Measurements from ENCODE around the gene TOP2A.

TOP2A gene

GRCh38 chr17:40447806-40448205 is 30.1 kb upstream of the TOP2A start:
- Mint-ChIP-seq H3K27me3 (no peaks in the 10 kb centered on the region), H3K36me3 (ENCODE audit: insufficient read depth) (peaks cover 15% of the 10 kb centered on the region), H3K9me3 (no peaks in the 10 kb centered on the region), H3K27ac (ENCODE audit: low read depth) (peak overlapping the region; percentile 12), H3K4me3 (no peak overlapping the region), H3K4me1 (peaks cover 26% of the 10 kb centered on the region)
- ATAC-seq (replicated peaks; ENCODE audit: extremely low read depth, poor library complexity, severe bottlenecking) (no peak), DNase-seq (ENCODE audit: low spot score in 2 of 2) (no peak)

GRCh38 chr17:40447148-40447644 is 29.5 kb upstream of the TOP2A start:
- Mint-ChIP-seq H3K27ac (ENCODE audit: low read depth) (peak overlapping the region; percentile 12), H3K27me3 (no peaks in the 10 kb centered on the region), H3K4me1 (peaks cover 26% of the 10 kb centered on the region), H3K4me3 (no peak overlapping the region), H3K36me3 (ENCODE audit: insufficient read depth) (peaks cover 16% of the 10 kb centered on the region), H3K9me3 (no peaks in the 10 kb centered on the region)
- ATAC-seq (replicated peaks; ENCODE audit: extremely low read depth, poor library complexity, severe bottlenecking) (no peak), DNase-seq (ENCODE audit: low spot score in 2 of 2) (no peak)

GRCh38 chr17:40445751-40446468 is 28.2 kb upstream of the TOP2A start:
- Mint-ChIP-seq H3K4me3 (peak overlapping the region; percentile 81), H3K27ac (ENCODE audit: low read depth) (peak overlapping the region; percentile 97), H3K9me3 (no peaks in the 10 kb centered on the region), H3K36me3 (ENCODE audit: insufficient read depth) (peaks cover 16% of the 10 kb centered on the region), H3K4me1 (peaks cover 26% of the 10 kb centered on the region), H3K27me3 (no peaks in the 10 kb centered on the region)
- DNase-seq (ENCODE audit: low spot score in 2 of 2) (no peak), ATAC-seq (replicated peaks; ENCODE audit: extremely low read depth, poor library complexity, severe bottlenecking) (no peak)

- peak overlapping the region; percentile 81 for H3K4me3 Mint-ChIP-seq
- ATAC-seq (replicated peaks; ENCODE audit: extremely low read depth, poor library complexity, severe bottlenecking) = peak; percentile 34
- H3K27me3 Mint-ChIP-seq = no peaks in the 10 kb centered on the region
- peaks cover 16% of the 10 kb centered on the region for H3K36me3 Mint-ChIP-seq (ENCODE audit: insufficient read depth)
- H3K9me3 Mint-ChIP-seq = no peaks in the 10 kb centered on the region
- H3K27ac Mint-ChIP-seq (ENCODE audit: low read depth) = peak overlapping the region; percentile 97
- H3K4me1 Mint-ChIP-seq = peaks cover 26% of the 10 kb centered on the region
- peak in 1 of 2 donors; percentile 18 for DNase-seq (ENCODE audit: low spot score in 2 of 2)
These were observed 26.5 kb upstream of the TOP2A start for GRCh38 chr17:40443988-40444899.

- Mint-ChIP-seq H3K27me3 (no peaks in the 10 kb centered on the region), H3K4me3 (peak within 1 kb of the TSS; percentile 81), H3K36me3 (ENCODE audit: insufficient read depth) (peaks cover 16% of the 10 kb centered on the region), H3K9me3 (no peaks in the 10 kb centered on the region), H3K27ac (ENCODE audit: low read depth) (peak within 1 kb of the TSS; percentile 97), H3K4me1 (peaks cover 26% of the 10 kb centered on the region)
- ATAC-seq (replicated peaks; ENCODE audit: extremely low read depth, poor library complexity, severe bottlenecking) (peak; percentile 76), DNase-seq (ENCODE audit: low spot score in 2 of 2) (peak; percentile 34 to 44)
These were observed 25.7 kb upstream of the TOP2A start, which contains the start of gene IGFBP4 for GRCh38 chr17:40443196-40443987. IGFBP4 (plus strand) TSS chr17:40443450; CDS start chr17:40443736, 286 bp downstream.

GRCh38 chr17:40442392-40443195 is 24.9 kb upstream of the TOP2A start:
- Mint-ChIP-seq H3K27me3 (no peaks in the 10 kb centered on the region), H3K9me3 (no peaks in the 10 kb centered on the region), H3K36me3 (ENCODE audit: insufficient read depth) (peaks cover 16% of the 10 kb centered on the region), H3K27ac (ENCODE audit: low read depth) (no peak overlapping the region), H3K4me3 (peak overlapping the region; percentile 81), H3K4me1 (peaks cover 23% of the 10 kb centered on the region)
- ATAC-seq (replicated peaks; ENCODE audit: extremely low read depth, poor library complexity, severe bottlenecking) = no peak
- DNase-seq (ENCODE audit: low spot score in 2 of 2) = no peak

- Mint-ChIP-seq H3K9me3 (no peaks in the 10 kb centered on the region), H3K4me3 (no peak overlapping the region), H3K4me1 (peaks cover 15% of the 10 kb centered on the region), H3K27me3 (no peaks in the 10 kb centered on the region), H3K36me3 (ENCODE audit: insufficient read depth) (peaks cover 14% of the 10 kb centered on the region), H3K27ac (ENCODE audit: low read depth) (no peak overlapping the region)
- DNase-seq (ENCODE audit: low spot score in 2 of 2) (no peak), ATAC-seq (replicated peaks; ENCODE audit: extremely low read depth, poor library complexity, severe bottlenecking) (no peak)
These were observed 22.5 kb upstream of the TOP2A start for GRCh38 chr17:40440166-40440565.

- H3K27ac Mint-ChIP-seq (ENCODE audit: low read depth) = no peak overlapping the region
- ATAC-seq (replicated peaks; ENCODE audit: extremely low read depth, poor library complexity, severe bottlenecking) = no peak
These were observed 19.5 kb upstream of the TOP2A start for GRCh38 chr17:40437095-40437732.

GRCh38 chr17:40436636-40437035 is 18.9 kb upstream of the TOP2A start:
- H3K36me3 Mint-ChIP-seq (ENCODE audit: insufficient read depth) = no peaks in the 10 kb centered on the region
- DNase-seq (ENCODE audit: low spot score in 2 of 2) = no peak
- no peak overlapping the region for H3K27ac Mint-ChIP-seq (ENCODE audit: low read depth)
- no peak overlapping the region for H3K4me3 Mint-ChIP-seq
- ATAC-seq (replicated peaks; ENCODE audit: extremely low read depth, poor library complexity, severe bottlenecking) = no peak
- H3K9me3 Mint-ChIP-seq = no peaks in the 10 kb centered on the region
- H3K27me3 Mint-ChIP-seq = no peaks in the 10 kb centered on the region
- peaks cover 4% of the 10 kb centered on the region for H3K4me1 Mint-ChIP-seq

More at GRCh38 chr17:40437095-40437732, 19.5 kb upstream of the TOP2A start:
- Mint-ChIP-seq H3K36me3 (ENCODE audit: insufficient read depth) (no peaks in the 10 kb centered on the region), H3K9me3 (no peaks in the 10 kb centered on the region), H3K27me3 (no peaks in the 10 kb centered on the region), H3K4me1 (peaks cover 4% of the 10 kb centered on the region), H3K4me3 (no peak overlapping the region)
- no peak for DNase-seq (ENCODE audit: low spot score in 2 of 2)

- DNase-seq (ENCODE audit: low spot score in 2 of 2) = no peak
- no peak for ATAC-seq (replicated peaks; ENCODE audit: extremely low read depth, poor library complexity, severe bottlenecking)
- no peaks in the 10 kb centered on the region for H3K27me3 Mint-ChIP-seq
- peaks cover 4% of the 10 kb centered on the region for H3K4me1 Mint-ChIP-seq
- H3K27ac Mint-ChIP-seq (ENCODE audit: low read depth) = no peak overlapping the region
- H3K36me3 Mint-ChIP-seq (ENCODE audit: insufficient read depth) = peaks cover 3% of the 10 kb centered on the region
- no peak overlapping the region for H3K4me3 Mint-ChIP-seq
- H3K9me3 Mint-ChIP-seq = no peaks in the 10 kb centered on the region
These were observed 16.1 kb upstream of the TOP2A start for GRCh38 chr17:40433551-40434415.

All from central memory CD8-positive, alpha-beta T cell (primary cell).